ENCODE results near the gene SLC4A1. TPM values are rescaled to one million over a fixed set of nuclear protein-coding genes. Genes with fewer than 3 reads are reported as not detected.

SLC4A1 gene
- polyA plus RNA-seq, 1 of the 3 experiments (the other 2 are of a cell fraction) = not detected

GRCh38 chr17:44233582-44233981, 34.4 kb downstream of the SLC4A1 start:
- no peaks in the 10 kb centered on the region for H3K9me3 ChIP-seq
- H3F3A ChIP-seq (replicated peaks; ENCODE audit: insufficient read depth) = no peaks in the 10 kb centered on the region
- WGBS (ENCODE audit: low lambda C conversion rate) = 72% methylated on average over 5 of the region's 5 CpGs
- TF ChIP-seq RAD21 (IDR thresholded peaks at IDR 0.05; ENCODE audit: low read length) (no peak), NFIC (IDR thresholded peaks at IDR 0.05; ENCODE audit: borderline replicate concordance) (no peak), MAX (IDR thresholded peaks at IDR 0.05; ENCODE audit: low read depth) (no peak), FOXJ3 (CRISPR knock-in tag; IDR thresholded peaks at IDR 0.05) (no peak), REST (IDR thresholded peaks at IDR 0.05; ENCODE audit: low read depth, low read length) (no peak), FOXM1 (IDR thresholded peaks at IDR 0.05; ENCODE audit: low read depth) (no peak), JUND (IDR thresholded peaks at IDR 0.05) (no peak), EZH2phosphoT487 (IDR thresholded peaks at IDR 0.05; ENCODE audit: borderline replicate concordance, low read depth) (no peak), MXI1 (IDR thresholded peaks at IDR 0.05; ENCODE audit: low read depth, low read length) (no peak), SIN3A (IDR thresholded peaks at IDR 0.05; ENCODE audit: borderline replicate concordance, low read depth, low read length) (no peak), ELF1 (IDR thresholded peaks at IDR 0.05) (no peak), USF1 (IDR thresholded peaks at IDR 0.05; ENCODE audit: borderline replicate concordance, low read depth) (no peak), EP300 (IDR thresholded peaks at IDR 0.05; ENCODE audit: borderline replicate concordance in 1 of 2, low read depth in 1 of 2, low read length in 1 of 2) (no peak), GABPA (IDR thresholded peaks at IDR 0.05; ENCODE audit: low read depth) (no peak), RCOR1 (IDR thresholded peaks at IDR 0.05; ENCODE audit: low read length) (no peak), CHD2 (IDR thresholded peaks at IDR 0.05; ENCODE audit: low read length, partially characterized antibody) (no peak), RXRA (IDR thresholded peaks at IDR 0.05; ENCODE audit: borderline replicate concordance, low read depth) (no peak)
- TF ChIP-seq, protein P1, sequence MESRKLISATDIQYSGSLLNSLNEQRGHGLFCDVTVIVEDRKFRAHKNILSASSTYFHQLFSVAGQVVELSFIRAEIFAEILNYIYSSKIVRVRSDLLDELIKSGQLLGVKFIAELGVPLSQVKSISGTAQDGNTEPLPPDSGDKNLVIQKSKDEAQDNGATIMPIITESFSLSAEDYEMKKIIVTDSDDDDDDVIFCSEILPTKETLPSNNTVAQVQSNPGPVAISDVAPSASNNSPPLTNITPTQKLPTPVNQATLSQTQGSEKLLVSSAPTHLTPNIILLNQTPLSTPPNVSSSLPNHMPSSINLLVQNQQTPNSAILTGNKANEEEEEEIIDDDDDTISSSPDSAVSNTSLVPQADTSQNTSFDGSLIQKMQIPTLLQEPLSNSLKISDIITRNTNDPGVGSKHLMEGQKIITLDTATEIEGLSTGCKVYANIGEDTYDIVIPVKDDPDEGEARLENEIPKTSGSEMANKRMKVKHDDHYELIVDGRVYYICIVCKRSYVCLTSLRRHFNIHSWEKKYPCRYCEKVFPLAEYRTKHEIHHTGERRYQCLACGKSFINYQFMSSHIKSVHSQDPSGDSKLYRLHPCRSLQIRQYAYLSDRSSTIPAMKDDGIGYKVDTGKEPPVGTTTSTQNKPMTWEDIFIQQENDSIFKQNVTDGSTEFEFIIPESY (IDR thresholded peaks at IDR 0.05; ENCODE audit: borderline replicate concordance, low read depth) = no peak
- H3K4me1 ChIP-seq (ENCODE audit: control insufficient read depth in 1 of 2, insufficient read depth in 2 of 2, low read depth in 1 of 2, low read length in 1 of 2) = 0 out of 4 replicates have a peak, but pooled peaks cover 0 to 3% of the 10 kb centered on the region in 2 experiments
- no peaks in the 10 kb centered on the region for H3K27me3 ChIP-seq (ENCODE audit: insufficient read depth)
- H3K36me3 ChIP-seq (replicated peaks in 1 of 2; ENCODE audit: control insufficient read depth in 1 of 2, insufficient read depth in 2 of 2, low read length in 1 of 2) = no peaks in the 10 kb centered on the region
- H3K79me2 ChIP-seq (ENCODE audit: insufficient read depth) = no peaks in the 10 kb centered on the region
- DNase-seq = no peak
- H3K9me2 ChIP-seq = no peaks in the 10 kb centered on the region
- H3K9ac ChIP-seq = no peak overlapping the region
- CTCF ChIA-PET = no interaction called here
- H2AFZ ChIP-seq (ENCODE audit: low read depth) = no peak overlapping the region
- H3K4me2 ChIP-seq = no peak overlapping the region
- H3K4me3 ChIP-seq (ENCODE audit: low read depth in 2 of 2, low read length in 1 of 2) = no peak overlapping the region
- H3K27ac ChIP-seq (ENCODE audit: low read depth in 2 of 2, low read length in 1 of 2) = no peak overlapping the region
- POLR2A ChIA-PET = no interaction called here
- H4K20me1 ChIP-seq (ENCODE audit: insufficient read depth) = no peaks in the 10 kb centered on the region
